NCI-H2171 (cell line): Measurements from ENCODE around the gene ZMIZ1.

ENCODE experiments used
- DNase-seq: peaks from one replicate; lab custom pipeline; 2025; lab: John Stamatoyannopoulos, UW

The ZMIZ1 gene

DNA sequence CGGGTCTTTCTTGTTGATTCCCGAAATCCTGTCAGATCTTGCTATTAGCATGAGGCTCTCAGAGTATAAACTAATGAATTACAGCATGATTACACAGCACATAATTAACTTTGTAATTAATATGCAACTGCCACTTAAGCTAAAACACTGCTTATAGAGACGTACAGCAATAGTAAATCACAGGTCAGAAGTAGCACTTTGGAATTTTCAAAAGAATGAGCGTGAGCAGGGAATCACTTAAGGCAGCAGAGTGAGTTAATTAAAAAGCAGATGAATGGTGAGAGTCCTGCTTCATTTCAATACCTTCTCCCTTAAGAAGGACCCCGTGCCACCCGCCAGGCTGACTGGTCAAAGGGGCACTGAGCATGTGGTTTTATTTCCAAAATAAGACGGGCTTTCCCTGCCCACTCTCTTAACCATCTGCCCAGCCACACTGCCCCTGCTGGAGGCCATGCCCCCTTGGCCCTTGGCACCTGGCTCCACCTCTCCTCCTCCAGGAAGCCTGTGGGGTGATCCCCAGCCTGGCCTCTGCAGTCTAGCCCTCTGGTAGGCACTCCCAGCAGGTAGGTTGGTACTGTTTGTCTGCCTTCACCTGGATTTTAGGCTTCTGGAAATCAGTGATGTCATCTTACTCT lies 117.8 kb downstream of the ZMIZ1 start:
- no peak for DNase-seq

DNA sequence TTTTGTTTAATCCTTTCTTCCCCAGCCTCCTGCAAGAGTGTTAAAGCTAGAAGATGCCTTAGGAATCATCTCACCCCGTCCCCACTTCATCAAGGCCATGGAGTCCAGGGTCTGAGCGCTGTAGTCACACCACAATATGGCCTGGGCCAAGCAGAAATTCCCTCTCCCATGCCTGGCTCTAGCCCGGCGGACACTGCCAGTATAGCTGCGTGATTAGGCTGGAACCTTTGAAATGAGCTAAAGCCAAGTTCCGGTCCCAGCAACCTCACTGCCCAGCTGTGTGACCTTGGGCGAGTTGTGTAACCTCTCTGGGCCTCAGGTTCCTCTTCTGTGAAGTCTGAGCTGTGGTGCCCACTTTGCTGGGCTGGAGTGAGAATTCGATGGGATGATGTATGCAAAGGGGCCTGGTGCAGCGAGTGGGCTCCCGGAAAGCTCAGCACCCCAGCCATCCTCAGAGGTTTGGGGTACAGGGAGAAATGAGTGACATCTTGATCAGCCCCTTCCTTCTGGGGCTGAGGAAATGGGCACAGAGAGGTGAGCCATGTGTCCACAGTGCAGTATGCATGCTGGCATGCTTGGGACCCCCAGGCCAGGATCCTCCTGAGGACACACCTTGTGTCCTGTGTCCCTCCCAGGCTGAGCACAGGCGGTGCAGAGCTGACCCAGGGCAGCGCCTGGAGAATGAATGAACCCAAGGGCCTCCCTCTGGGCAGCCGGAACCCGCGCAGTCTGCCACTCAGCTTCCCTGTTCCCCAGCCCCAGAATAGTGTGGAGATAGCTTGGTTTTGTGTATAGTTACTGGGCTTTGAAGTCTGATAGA lies 118.6 kb downstream of the ZMIZ1 start:
- DNase-seq, result no peak

DNA sequence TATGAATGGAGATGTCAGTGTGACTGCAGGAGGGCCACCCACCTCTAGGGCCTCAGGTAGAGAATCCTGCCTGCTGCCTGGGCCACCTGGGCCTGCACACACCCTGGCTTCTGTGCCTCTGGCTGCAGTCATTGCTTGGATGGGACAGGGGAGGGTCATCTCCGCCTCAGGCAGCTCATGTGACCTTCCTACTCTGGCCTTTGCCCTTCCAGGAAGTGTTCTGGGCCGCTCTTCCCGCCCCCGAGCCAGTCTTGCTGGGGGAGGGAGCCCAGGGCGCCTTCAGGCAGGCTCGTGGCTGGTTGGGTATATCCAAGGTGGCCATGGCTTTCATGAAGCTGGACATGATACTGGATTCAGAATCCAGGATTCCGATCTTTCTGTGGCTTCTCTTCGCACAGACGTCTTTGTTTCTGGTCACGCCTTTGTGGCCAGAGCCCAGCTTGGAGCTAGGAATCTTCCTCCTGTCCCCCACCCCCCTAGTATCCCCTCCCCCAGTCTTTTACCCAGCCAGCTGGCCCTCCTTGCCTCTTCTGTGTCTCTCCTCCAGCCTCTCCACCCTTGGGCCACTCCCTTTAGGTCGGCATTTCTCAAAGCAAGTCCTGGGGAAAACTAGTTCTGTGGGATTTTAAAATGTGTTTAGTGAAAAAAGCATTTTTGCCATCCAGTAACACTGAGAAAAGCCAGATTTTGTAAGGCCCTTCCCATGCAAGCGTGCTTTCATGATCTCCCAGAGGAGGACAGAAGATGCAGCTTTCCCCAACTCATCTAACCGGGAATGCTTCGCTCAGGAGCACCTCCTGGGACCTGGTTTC lies 119.6 kb downstream of the ZMIZ1 start:
- no peak for DNase-seq

DNA sequence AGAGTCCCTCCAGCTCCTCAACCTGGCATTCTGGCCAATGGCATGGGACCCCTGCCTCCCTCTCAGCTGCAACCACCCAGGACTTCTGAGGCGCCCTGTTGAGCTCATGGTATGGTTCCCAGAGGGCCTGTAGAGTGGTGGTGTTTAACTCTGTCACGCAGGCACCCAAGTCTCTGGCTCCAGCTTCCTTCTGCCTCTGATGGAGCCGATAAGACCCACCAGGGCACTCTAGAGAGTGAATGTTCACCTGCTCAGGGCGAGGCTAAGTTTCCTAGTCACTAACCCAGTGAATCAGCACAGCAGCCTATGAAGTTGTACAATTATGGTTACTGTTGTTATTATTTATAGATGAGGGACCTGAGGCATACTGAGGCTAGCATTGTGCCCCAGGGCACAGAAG lies 120.4 kb downstream of the ZMIZ1 start:
- no peak for DNase-seq

DNA sequence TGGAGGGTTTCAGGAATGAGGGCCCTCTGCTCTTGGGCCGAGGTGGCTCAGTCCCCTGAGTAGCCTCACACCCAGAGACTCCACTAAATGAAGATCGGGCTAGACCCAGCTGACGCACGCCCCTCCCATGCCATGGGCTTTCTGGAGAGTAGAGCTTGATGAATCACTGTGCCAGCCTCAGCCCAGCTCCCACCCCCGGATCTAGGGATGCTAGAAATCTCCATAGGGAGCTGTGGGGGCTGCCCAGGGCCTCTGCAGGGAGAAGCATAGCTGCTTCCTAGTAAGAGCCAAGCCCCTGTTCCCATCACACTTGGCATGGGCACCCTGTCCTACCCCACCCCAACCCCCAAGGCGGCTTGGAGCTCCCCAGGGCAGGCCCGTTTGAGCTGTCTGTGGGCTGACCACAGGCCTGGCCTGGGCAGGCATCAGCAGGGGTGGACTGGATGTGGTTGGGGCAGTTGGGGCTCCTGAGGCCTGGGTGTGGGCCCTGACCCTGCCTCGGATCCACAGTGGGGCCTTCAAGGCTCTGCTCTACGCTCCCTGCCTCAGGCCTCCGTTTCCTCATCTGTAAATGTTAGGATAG lies 121.2 kb downstream of the ZMIZ1 start:
- DNase-seq, result no peak

DNA sequence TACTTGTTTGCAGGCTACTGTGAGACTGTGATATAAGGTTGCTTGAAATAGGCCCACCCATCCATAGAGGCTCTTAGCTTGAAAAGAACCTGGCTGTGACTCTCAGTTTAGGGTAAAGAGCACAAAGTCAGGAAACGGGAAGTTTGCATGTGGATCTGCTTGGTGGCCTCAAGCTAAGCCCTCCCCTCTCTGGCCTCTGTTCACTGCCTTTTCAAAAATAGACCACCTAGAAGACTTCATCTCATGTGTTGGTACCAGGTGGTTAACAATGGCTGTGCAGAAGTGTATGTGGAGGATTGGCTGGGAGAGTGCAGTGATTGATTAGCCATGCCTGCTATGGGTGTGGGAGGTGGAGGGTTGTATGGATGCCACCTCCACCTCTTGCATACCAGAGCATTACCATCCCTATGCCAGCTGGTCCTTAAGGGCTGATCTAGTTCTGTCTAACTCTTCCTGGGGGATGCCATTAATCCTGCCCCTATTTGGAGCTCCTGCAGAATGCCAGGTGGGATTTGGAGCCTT lies 122.0 kb downstream of the ZMIZ1 start:
- DNase-seq, result peak; percentile 31

DNA sequence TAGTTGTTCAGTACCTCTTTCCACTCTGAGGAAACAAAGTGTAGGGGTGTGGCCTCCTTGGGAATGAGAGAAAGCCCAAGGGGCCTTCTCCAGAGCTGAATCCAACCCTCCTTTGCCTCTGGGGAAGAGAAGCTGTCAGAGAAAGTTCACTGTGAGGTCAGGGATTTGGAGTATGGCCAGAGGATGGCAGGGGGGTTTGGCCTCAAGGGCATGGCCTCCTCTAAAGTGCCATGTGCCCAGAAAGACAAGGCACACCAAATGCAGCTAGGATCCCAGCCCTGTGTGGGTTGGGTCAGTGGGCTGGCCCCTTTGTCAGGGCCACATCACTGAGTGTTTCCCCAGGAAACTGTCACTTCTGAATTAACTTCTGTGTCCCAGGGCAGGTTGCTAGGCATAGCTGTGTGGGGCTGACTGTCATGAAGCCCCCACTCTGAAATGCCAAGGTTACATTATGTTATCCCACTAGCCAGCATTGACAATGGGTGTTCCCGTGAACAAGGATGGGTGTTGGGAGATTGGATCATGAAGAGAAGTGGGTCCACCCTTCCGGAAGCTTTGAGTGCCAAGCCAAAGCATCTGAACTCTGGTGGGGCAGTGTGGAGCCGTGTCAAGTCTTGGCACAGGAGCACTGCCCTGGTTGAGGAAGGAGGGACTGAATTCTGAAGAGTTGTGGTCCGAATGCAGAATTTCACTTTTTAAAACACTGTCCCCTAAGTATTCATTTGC lies 123.3 kb downstream of the ZMIZ1 start:
- DNase-seq, result no peak

DNA sequence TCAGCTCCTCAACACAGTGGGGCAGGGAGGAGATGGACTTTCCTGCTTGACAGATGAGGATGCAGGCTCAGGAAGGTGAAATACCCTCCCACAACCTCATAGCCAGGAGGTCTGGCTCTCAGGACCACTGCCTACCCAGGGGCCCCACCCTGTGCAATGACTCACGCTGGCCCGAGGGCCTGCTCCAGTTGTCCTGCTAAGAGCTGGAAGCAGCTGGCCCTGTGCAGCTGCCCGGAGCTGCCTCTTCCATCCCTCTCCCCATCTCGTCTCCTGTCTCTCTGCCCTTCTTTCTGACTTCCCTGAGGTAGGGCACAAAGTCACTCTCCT lies 123.9 kb downstream of the ZMIZ1 start:
- DNase-seq, result no peak

DNA sequence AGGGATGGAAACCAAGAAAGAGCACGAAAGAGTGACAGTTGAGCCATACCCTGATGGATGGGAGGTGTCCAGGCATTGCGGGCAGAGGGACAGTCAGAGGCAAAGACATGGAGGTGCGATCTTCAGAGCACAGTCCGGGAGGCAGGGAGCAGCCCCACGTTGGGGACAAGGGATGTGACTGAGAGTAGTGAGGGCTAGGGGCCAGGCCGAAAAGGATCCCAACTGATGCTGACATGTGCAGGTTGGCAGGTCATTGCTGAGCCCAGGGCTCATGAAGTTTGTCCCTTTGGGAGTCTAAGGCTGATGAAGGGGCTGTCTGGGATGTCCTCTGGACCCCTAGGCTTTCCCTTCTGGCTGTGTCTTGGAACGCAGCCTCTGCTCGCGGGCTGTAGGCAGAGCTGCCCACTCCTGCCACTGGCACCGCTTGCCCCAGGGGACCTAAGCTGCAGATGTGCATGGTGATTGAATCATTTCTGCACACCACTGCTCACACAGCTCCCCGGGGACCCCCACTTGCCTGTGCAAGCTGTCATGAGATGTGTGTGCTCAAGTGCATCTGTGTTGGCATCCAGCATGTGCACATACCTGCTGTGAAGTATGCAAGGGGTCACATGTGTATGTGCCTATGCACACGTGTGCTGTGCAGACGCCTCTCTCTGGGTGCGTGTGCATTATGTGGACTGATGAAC lies 125.1 kb downstream of the ZMIZ1 start:
- DNase-seq, result peak; percentile 61

DNA sequence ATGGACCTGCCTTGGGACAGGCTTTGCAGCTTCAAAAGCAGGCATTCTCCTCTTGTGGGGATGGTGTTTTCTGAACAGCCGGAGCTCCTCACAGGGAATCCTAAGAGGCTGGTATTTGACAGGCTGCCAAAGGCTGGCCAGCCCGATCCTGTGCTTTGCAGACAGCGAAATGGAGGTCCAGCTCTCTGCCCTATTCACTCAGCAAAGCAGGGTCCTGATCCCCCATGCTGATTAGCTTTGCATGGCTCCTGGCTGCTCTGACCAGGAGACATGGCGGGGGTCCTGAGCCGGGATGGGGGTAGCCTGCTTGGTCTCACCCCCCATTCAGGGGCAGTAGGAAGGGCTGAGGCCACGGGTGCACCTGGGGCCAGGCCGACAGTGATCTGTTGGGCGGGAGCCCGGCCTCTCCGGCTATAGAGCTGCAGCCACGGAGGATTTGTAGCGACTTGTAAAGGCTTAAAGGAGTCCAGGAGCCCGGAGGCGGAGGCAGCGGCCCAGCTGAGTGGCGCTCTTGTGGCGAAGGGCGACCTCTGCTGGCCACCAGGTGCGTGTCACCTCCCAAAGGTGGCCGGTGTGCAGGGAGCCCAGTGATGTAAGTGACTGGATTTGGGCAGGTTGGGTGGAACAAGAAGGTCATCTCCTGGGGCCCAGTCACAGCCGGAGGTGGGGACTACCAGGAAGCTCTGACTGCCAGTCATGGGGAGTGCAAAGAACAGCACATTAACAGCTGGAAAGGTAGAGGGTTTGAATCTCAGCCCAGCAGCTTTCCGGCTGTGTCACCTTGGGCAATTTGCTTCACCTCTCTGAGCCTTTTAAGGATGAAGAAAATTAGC lies 126.5 kb downstream of the ZMIZ1 start:
- peak; percentile 48 for DNase-seq

DNA sequence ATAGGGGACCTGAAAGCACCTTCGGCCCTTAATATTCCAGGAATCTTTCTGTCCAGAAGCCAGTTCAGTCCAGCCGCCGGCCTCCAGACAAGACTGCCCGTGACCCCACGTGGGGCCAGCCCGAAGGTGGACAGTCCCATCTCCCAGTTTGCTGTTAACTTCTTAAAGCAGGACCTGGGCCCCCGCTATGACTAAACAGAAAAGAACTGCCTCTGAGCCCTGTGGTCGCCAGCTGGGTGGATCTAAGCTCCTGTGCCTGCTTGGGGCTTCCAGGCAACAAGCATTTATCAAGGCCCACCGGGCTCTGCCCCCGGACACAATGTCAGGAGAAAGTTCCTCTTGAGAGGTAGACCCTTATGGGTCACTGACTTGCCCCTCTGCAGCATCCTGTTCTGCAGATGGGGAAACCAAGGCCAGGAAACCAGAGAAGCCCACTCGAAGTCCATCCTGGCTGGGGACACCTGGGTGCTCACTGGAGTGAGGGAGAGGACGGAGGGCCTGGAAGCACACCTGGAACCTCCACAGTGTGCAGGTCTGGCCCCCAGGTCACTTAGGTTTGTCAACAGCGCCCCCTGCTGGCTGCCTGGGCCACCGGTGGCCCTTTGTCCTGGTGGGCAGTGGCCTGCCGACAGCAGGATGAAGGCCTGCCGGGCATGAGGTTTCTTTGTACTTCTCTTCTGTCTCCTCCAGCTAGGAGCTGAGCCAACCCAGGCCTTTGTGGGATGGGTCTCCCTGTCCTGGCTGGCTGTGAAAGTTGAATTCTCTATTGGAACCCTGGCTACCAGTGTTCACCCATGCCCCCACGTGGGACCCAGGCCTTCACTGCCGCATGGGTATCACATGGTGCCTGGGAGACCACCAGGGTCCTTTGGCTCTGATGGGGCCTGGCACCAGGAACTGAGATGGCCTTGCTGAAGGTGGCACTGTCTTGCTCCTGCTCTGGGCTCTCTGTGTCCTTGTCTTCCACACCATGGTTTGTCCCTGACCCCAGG lies 128.0 kb downstream of the ZMIZ1 start:
- no peak for DNase-seq

DNA sequence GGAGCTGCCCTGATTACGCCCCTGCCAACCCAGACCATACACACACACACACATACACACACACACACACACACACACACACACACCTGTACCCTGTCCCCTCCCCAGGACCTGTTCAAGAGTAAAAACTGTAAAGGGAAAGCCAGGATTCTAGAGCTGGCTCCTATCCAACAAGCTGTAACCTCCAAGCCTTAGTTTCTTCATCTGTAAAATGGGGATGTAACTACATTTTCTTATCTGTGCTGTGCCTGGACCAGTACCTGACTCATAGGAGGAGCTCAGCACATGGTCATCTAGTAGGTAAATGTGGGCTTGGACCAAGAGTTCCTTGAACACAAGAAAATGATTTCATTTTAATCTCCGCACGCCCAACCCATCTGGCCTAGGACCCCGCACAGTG lies 128.8 kb downstream of the ZMIZ1 start:
- DNase-seq, result no peak

DNA sequence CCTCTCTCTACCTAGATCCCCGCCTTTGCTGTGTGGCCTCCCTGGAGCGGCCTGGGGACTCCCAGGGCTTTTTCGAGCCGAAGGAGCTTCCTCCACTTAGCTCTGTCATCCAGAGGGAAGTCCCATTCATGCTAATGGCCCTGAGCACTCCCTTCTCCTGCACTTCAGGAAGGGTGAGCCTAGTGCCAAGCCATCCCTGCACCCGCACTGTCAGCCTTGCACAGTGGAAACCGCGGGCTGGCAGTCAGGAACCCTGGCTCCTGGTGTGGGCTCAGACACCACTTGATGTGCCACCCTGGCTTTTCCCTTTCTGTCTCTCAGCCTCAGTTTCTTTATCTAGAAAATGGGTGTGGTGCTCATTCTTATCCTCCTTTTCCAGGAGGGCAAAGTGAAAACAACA lies 131.6 kb downstream of the ZMIZ1 start:
- no peak for DNase-seq

DNA sequence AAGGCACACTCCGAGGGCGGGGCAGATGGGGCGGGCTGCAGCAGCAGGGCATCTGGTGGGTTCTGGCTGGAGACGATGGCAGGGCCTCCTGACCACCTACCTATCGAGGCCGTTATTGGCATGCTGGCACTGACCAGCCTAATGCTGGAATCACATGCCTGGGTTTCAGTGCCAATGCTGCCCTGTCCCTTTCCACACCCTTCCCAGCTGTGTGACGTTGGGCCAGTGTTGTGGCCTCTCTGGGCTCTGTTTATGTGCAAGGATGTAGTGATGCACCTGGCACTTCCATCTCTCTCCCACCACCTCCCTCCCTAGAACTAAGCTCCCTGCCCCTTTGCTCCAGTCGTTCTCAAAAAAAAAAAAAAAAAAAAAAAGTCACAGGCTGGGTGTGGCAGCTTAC lies 132.9 kb downstream of the ZMIZ1 start:
- no peak for DNase-seq

DNA sequence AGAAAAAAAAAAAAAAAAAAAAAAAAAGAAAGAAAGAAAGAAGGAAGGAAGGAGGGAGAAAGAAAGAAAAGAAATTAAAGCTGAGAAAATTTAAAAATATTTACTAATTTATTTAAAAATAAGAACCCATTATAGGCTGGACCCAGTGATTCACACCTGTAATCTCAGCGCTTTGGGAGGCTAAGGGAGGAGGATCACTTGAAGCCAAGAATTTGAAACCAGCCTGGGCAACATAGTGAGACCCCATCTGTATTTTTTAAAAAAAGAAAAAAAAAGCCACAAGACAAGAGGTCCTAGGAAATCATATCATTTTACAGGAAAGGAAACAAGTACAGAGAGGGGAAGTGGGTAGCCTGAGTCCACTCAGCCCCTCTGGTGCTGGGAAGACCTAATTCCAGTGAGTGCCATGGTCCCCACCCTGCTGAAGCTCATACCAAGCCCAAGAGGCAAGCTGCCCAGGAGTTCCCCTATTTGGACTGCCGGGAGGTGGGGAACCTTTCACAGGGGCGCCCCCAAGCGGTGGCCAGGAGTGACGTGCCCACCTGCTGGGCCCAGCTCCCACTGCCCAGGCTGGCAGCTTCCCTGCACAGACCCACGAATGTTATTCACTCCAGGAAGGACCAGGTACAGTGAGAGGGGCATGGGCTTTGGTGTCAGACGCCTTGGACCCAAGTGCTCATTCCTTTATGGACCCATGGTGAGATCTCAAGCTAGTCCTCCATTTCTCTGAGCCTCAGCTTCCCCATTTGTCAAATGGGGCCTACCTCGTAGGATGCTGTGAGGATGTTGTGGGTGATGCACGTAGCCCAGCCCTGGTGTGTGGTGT lies 133.6 kb downstream of the ZMIZ1 start:
- no peak for DNase-seq

DNA sequence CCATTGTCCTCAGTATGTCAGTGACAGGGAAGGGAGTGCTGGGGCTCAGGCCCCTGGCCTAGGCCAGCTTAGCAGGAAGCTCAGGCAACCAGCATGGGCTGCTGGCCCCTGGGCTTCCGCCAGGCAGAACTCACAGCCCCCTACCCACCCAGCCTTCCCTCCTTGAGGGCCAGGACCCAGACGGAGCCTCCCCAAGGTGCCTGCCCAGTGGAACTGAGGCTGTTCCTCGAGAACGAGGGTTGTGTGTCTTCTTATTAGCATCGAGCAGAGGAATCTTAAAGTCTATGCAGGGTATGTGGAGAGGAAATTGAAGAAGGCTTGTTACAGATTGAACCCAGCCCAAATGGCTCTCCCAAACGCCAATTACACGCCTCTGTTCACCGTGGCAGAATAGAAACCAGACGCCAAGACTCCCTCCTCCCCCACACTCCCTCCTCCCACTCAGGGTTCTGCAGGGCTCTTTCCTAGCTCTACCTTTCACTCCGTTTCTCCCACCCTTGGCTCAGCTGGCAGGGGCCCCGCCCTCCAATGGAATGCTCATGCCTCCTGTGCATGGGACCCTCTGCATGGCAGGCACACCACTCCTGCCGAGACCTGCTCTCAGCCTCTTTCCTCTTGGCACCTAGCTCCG lies 134.4 kb downstream of the ZMIZ1 start:
- no peak for DNase-seq

DNA sequence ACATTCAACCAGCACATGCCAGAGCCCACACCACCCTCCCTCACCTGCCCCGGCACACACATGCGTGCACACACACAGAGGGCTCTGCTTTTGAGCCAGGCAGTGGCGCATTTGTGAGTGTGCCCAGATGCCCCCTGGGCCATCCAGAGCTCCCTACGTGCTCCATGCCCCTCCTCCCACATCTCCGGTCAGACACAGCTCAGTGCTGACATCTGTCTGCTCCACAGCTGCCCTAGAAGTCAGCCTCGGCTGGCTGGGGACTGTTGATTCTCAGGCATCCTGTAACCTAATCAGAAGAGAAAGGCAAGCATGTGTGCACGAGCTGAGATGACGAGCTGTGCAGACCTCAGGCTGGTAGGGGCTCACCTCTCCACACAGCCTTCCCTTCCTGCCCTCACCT lies 135.1 kb downstream of the ZMIZ1 start:
- DNase-seq, result peak; percentile 31
